H9 (cell line): ENCODE measurements around the gene SLC25A46. TPM values are rescaled to one million over a fixed set of nuclear protein-coding genes. Genes with fewer than 3 reads are reported as not detected.

ENCODE experiments used
- DNase-seq: peaks from one replicate; pipeline ENCODE4 v3.0.0-alpha.2; 2017
- H2AFZ ChIP-seq: one replicate; pipeline ENCODE4 v1.6.1; 2013; ENCODE audit warnings: mild to moderate bottlenecking, low read length, control low read depth, moderate library complexity
- H2AK5ac ChIP-seq: 2 replicates; pipeline ENCODE4 v1.6.1; 2013; ENCODE audit warnings: low read length, control low read depth, mixed read lengths; ENCODE audit not compliant: insufficient read length
- H2BK120ac ChIP-seq: one replicate; pipeline ENCODE4 v1.6.1; 2013; ENCODE audit warnings: low read depth, mild to moderate bottlenecking, low read length, control low read depth, inconsistent platforms; ENCODE audit not compliant: poor library complexity, severe bottlenecking
- H2BK12ac ChIP-seq: 2 replicates; pipeline ENCODE4 v1.6.1; 2013; ENCODE audit warnings: low read length, control low read depth, mixed read lengths, low read depth; ENCODE audit not compliant: insufficient read length
- H2BK15ac ChIP-seq: 2 replicates; pipeline ENCODE4 v1.6.1; 2013; ENCODE audit warnings: low read depth, low read length, control low read depth
- H2BK20ac ChIP-seq: one replicate; pipeline ENCODE4 v1.6.1; 2013; ENCODE audit warnings: low read depth, mild to moderate bottlenecking, low read length, control low read depth, inconsistent platforms; ENCODE audit not compliant: poor library complexity, severe bottlenecking
- H2BK5ac ChIP-seq: 2 replicates; pipeline ENCODE4 v1.6.1; 2013; ENCODE audit warnings: low read length, control low read depth, mixed read lengths; ENCODE audit not compliant: insufficient read length
- H3K14ac ChIP-seq: 2 replicates; pipeline ENCODE4 v1.6.1; 2013; ENCODE audit warnings: low read length, control low read depth; ENCODE audit not compliant: insufficient read depth
- H3K18ac ChIP-seq: 2 replicates; pipeline ENCODE4 v1.6.1; 2013; ENCODE audit warnings: low read depth, mild to moderate bottlenecking, mixed read lengths, low read length, control low read depth; ENCODE audit not compliant: insufficient read length
- H3K23ac ChIP-seq: 2 replicates; pipeline ENCODE4 v1.6.1; 2013; ENCODE audit warnings: low read length, control low read depth, mixed read lengths, low read depth; ENCODE audit not compliant: insufficient read length
- H3K23me2 ChIP-seq: 2 replicates; pipeline ENCODE4 v1.6.1; 2013; ENCODE audit warnings: low read depth, mild to moderate bottlenecking, mixed read lengths, low read length, control low read depth; ENCODE audit not compliant: insufficient read length, poor library complexity, severe bottlenecking
- H3K27ac ChIP-seq: 2 replicates; pipeline ENCODE4 v1.5.1; 2013; ENCODE audit warnings: low read length, control low read depth, mixed read lengths, low read depth; ENCODE audit not compliant: insufficient read length
- H3K27me3 ChIP-seq: 2 replicates; pipeline ENCODE4 v1.6.1; 2013; ENCODE audit warnings: low read length, control low read depth, inconsistent platforms; ENCODE audit not compliant: insufficient read depth
- H3K4ac ChIP-seq: 2 replicates; pipeline ENCODE4 v1.6.1; 2013; ENCODE audit warnings: low read depth, mild to moderate bottlenecking, control low read depth, inconsistent platforms, low read length, moderate library complexity
- H3K4me1 ChIP-seq: 2 replicates; pipeline ENCODE4 v1.6.1; 2013; ENCODE audit warnings: low read length, control low read depth, inconsistent platforms; ENCODE audit not compliant: insufficient read depth
- H3K4me2 ChIP-seq: 2 replicates; pipeline ENCODE4 v1.6.1; 2013; ENCODE audit warnings: low read length, control low read depth, mixed read lengths; ENCODE audit not compliant: insufficient read length, insufficient read depth
- H3K56ac ChIP-seq: 2 replicates; pipeline ENCODE4 v1.6.1; 2013; ENCODE audit warnings: low read depth, mild to moderate bottlenecking, mixed read lengths, low read length, control low read depth; ENCODE audit not compliant: insufficient read length
- H3K79me1 ChIP-seq: 2 replicates; pipeline ENCODE4 v1.6.1; 2013; ENCODE audit warnings: low read depth, mild to moderate bottlenecking, moderate library complexity, low read length, control low read depth, inconsistent platforms; ENCODE audit not compliant: insufficient read depth, poor library complexity, severe bottlenecking
- H3K79me2 ChIP-seq: 2 replicates; pipeline ENCODE4 v1.6.1; 2013; ENCODE audit warnings: low read length, control low read depth, inconsistent platforms; ENCODE audit not compliant: insufficient read depth
- H3K9ac ChIP-seq: 2 replicates; pipeline ENCODE4 v1.6.1; 2013; ENCODE audit warnings: low read length, control low read depth, mixed read lengths; ENCODE audit not compliant: insufficient read length; ENCODE audit errors: extremely low read depth
- H3K9me3 ChIP-seq: one replicate; pipeline ENCODE4 v1.6.1; 2013; ENCODE audit warnings: low read depth, low read length, inconsistent platforms; ENCODE audit not compliant: control insufficient read depth
- H3T11ph ChIP-seq: one replicate; pipeline ENCODE4 v1.6.1; 2013; ENCODE audit warnings: mild to moderate bottlenecking, low read length, control low read depth, inconsistent platforms
- H4K20me1 ChIP-seq: one replicate; pipeline ENCODE4 v1.6.1; 2013; ENCODE audit not compliant: control insufficient read depth, insufficient read length, insufficient read depth
- H4K5ac ChIP-seq: 2 replicates; pipeline ENCODE4 v1.6.1; 2013; ENCODE audit warnings: low read depth, mild to moderate bottlenecking, mixed read lengths, low read length, control low read depth; ENCODE audit not compliant: insufficient read length
- H4K8ac ChIP-seq: replicated peaks from 2 replicates; pipeline ENCODE4 v1.6.1; 2013; ENCODE audit warnings: low read length, control low read depth, mixed read lengths, low read depth; ENCODE audit not compliant: insufficient read length
- H4K91ac ChIP-seq: 2 replicates; pipeline ENCODE4 v1.6.1; 2013; ENCODE audit warnings: low read depth, mild to moderate bottlenecking, moderate library complexity, mixed read lengths, low read length, control low read depth; ENCODE audit not compliant: insufficient read length
- H3K27ac Mint-ChIP-seq, 3 experiments: 2 replicates in 2 of 3; 3 replicates in 1 of 3; pipeline ENCODE4 v1.8.0; 2020 to 2021; ENCODE audit warnings: mixed read lengths in 3 of 3, mild to moderate bottlenecking in 1 of 3, moderate library complexity in 1 of 3
- H3K27me3 Mint-ChIP-seq: 2 replicates; pipeline ENCODE4 v1.8.0; 2021; ENCODE audit warnings: low read depth, mild to moderate bottlenecking, moderate library complexity, mixed read lengths
- H3K36me3 Mint-ChIP-seq, 3 experiments: 2 replicates in 2 of 3; 3 replicates in 1 of 3; pipeline ENCODE4 v1.8.0; 2020 to 2021; ENCODE audit warnings: low read depth in 3 of 3, mixed read lengths in 3 of 3; ENCODE audit not compliant: insufficient read depth in 1 of 3
- H3K4me1 Mint-ChIP-seq, 2 experiments: 2 replicates each; pipeline ENCODE4 v1.8.0; 2020; ENCODE audit warnings: mixed read lengths in 2 of 2
- H3K4me3 Mint-ChIP-seq, 2 experiments: 2 replicates in 1 of 2; 3 replicates in 1 of 2; pipeline ENCODE4 v1.8.0; 2020 to 2021; ENCODE audit warnings: mild to moderate bottlenecking in 2 of 2, mixed read lengths in 2 of 2, moderate library complexity in 1 of 2
- H3K9me3 Mint-ChIP-seq, 2 experiments: 2 replicates in 1 of 2; 3 replicates in 1 of 2; pipeline ENCODE4 v1.8.0; 2020; ENCODE audit warnings: mild to moderate bottlenecking in 2 of 2, mixed read lengths in 2 of 2, moderate library complexity in 1 of 2
- CTCF ChIP-seq: fragments of 200-600 bp; sonication (generic); conservative IDR thresholded peaks from 3 replicates; pipeline ENCODE4 v1.8.0; 2021; ENCODE audit warnings: antibody characterized with exemption, mild to moderate bottlenecking
- WGBS: extraction: QIAGEN DNeasy Blood & Tissue Kit; methylation state at CpG from one replicate; pipeline ENCODE4 v1.1.7; 2013; ENCODE audit warnings: missing lambda C conversion rate, low lambda C conversion rate, mixed read lengths; ENCODE audit not compliant: insufficient read length; ENCODE audit errors: extremely low coverage; 5-methylcytosine and 5-hydroxymethylcytosine counted together
- total RNA-seq: library from RNA; stranded (reverse); gene quantifications from 2 replicates; pipeline ENCODE4 v1.2.1, GENCODE V29; 2021

The SLC25A46 gene
- total RNA-seq, 1 experiment from 2014 or later = 26.0 TPM

GRCh38 chr5:110768138-110768860 lies 29.5 kb downstream of the SLC25A46 start:
- DNase-seq = no peak
- whole genome bisulfite sequencing = 100% methylated on average over 1 of the region's 4 CpGs
- no peaks in the 10 kb centered on the region for H3K27me3 ChIP-seq

More at GRCh38 chr5:110768138-110768860, 29.5 kb downstream of the SLC25A46 start:
- Histone ChIP-seq H3K4ac (no peak overlapping the region), H3K56ac (no peak overlapping the region), H3K4me1 (no peaks in the 10 kb centered on the region), H2AFZ (no peak overlapping the region), H3K23me2 (no peaks in the 10 kb centered on the region), H3K23ac (no peak overlapping the region), H3K14ac (no peak overlapping the region), H4K20me1 (no peaks in the 10 kb centered on the region), H3K27ac (no peak overlapping the region), H3K9me3 (no peaks in the 10 kb centered on the region), H4K91ac (no peak overlapping the region), H2BK12ac (no peak overlapping the region), H2BK20ac (no peak overlapping the region), H3T11ph (no peak overlapping the region), H3K79me1 (no peaks in the 10 kb centered on the region), H2BK5ac (no peak overlapping the region), H3K9ac (no peak overlapping the region), H2BK15ac (no peak overlapping the region), H4K5ac (no peak overlapping the region), H3K79me2 (no peaks in the 10 kb centered on the region), H3K4me2 (no peak overlapping the region), H2BK120ac (no peak overlapping the region), H3K18ac (no peak overlapping the region), H2AK5ac (no peak overlapping the region), H4K8ac (no peak overlapping the region)
- Mint-ChIP-seq H3K36me3 (no peaks in the 10 kb centered on the region), H3K27ac (peak overlapping the region in 1 of 3 experiments; percentile 5; a peak in 1 of 7 replicates), H3K9me3 (no peaks in the 10 kb centered on the region), H3K4me3 (no peak overlapping the region), H3K27me3 (no peaks in the 10 kb centered on the region), H3K4me1 (no peaks in the 10 kb centered on the region)
- no peak for TF ChIP-seq CTCF
